K562 (cell line): ENCODE measurements around the gene PCSK6. TPM values are rescaled to one million over a fixed set of nuclear protein-coding genes. Genes with fewer than 3 reads are reported as not detected.

Experiments used
- ARNT ChIP-seq, 2 experiments: fragments of 450-650 bp; IDR thresholded peaks; 2 replicates each; pipeline ENCODE4 v1.6.1; 2016; ENCODE audit warnings: mild to moderate bottlenecking in 1 of 2
- ATF7 ChIP-seq: fragments of 450-650 bp; IDR thresholded peaks from 2 replicates; pipeline ENCODE4 v1.7.1; 2014; ENCODE audit warnings: mild to moderate bottlenecking, moderate library complexity
- BHLHE40 ChIP-seq: IDR thresholded peaks from 2 replicates; pipeline ENCODE4 v1.6.1; 2011; ENCODE audit warnings: low read length, improper control_type of control experiment
- C11orf30 ChIP-seq: fragments of 450-650 bp; IDR thresholded peaks from 2 replicates; pipeline ENCODE4 v1.6.1; 2016; ENCODE audit warnings: low read depth, mild to moderate bottlenecking
- CC2D1A ChIP-seq: fragments of 450-650 bp; IDR thresholded peaks from 2 replicates; pipeline ENCODE4 v1.6.1; 2017; ENCODE audit warnings: mild to moderate bottlenecking
- HDAC3 ChIP-seq: fragments of 450-650 bp; IDR thresholded peaks from 2 replicates; pipeline ENCODE4 v1.6.1; 2018; ENCODE audit warnings: borderline replicate concordance, mild to moderate bottlenecking, moderate library complexity; ENCODE audit not compliant: partially characterized antibody
- ILF3 ChIP-seq: fragments of 450-650 bp; IDR thresholded peaks from 2 replicates; pipeline ENCODE4 v1.6.1; 2018; ENCODE audit warnings: antibody characterized with exemption, mild to moderate bottlenecking, moderate library complexity, borderline replicate concordance
- JUNB ChIP-seq: fragments of 450-650 bp; formaldehyde crosslinking; conservative IDR thresholded peaks from 2 replicates; pipeline ENCODE4 v1.4.0; 2020; ENCODE audit warnings: mild to moderate bottlenecking
- JUND ChIP-seq, 2 experiments: IDR thresholded peaks; 2 replicates in 1 of 2; 3 replicates in 1 of 2; pipeline ENCODE4 v1.6.1; 2011; ENCODE audit warnings: borderline replicate concordance in 2 of 2, low read depth in 2 of 2, low read length in 2 of 2, improper control_type of control experiment in 1 of 2, missing biosample characterization in 1 of 2, missing genetic modification characterization in 1 of 2, missing genetic modification reagents in 1 of 2
- MAZ ChIP-seq, 2 experiments: fragments of 450-650 bp in 1 of 2; sonication (generic) in 1 of 2; formaldehyde crosslinking; IDR thresholded peaks in 1 of 2; conservative IDR thresholded peaks in 1 of 2; 2 replicates each; pipeline versions ENCODE4 v1.4.0 to v1.5.0; 2020; ENCODE audit warnings: mild to moderate bottlenecking in 1 of 2, missing genetic modification reagents in 1 of 2
- NCOA1 ChIP-seq: fragments of 450-650 bp; IDR thresholded peaks from 2 replicates; pipeline ENCODE4 v1.6.1; 2016; ENCODE audit warnings: low read depth
- OTX1 ChIP-seq: fragments of 450-650 bp; formaldehyde crosslinking; IDR thresholded peaks from 2 replicates; pipeline ENCODE4 v1.4.0; 2022; ENCODE audit warnings: mild to moderate bottlenecking
- SMARCC2 ChIP-seq: fragments of 450-650 bp; IDR thresholded peaks from 2 replicates; pipeline ENCODE4 v1.6.1; 2017; ENCODE audit warnings: antibody characterized with exemption, moderate library complexity, mild to moderate bottlenecking, low read depth
- ZFP36 ChIP-seq: fragments of 150-350 bp; IDR thresholded peaks from 2 replicates; pipeline ENCODE4 v1.6.1; 2018; ENCODE audit warnings: low read length, low read depth; ENCODE audit not compliant: partially characterized antibody
- polyA plus RNA-seq, 8 experiments: library from polyadenylated mRNA; depleted of rRNA in 4 of 8; stranded (reverse) in 5 of 8; unstranded in 3 of 8; fragments of >200 nt; fragmentation: Nextera tagmentation in 2 of 8; fragmentation: Illumina TruSeq in 1 of 8; extraction: Ambion mirVana in 2 of 8; extraction: Trizol in 1 of 8; gene quantifications; 2 replicates each; pipeline versions ENCODE4 v1.2.1 to v1.2.3, GENCODE V29; 2011 to 2014; ENCODE audit warnings: inconsistent platforms in 1 of 8, missing spikeins in 1 of 8
- total RNA-seq, 7 experiments: library from RNA; depleted of rRNA in 6 of 7; stranded (reverse); fragments of >200 nt in 6 of 7; fragmentation: Illumina TruSeq in 2 of 7; extraction: Trizol in 2 of 7; gene quantifications; 2 replicates each; pipeline versions ENCODE4 v1.2.1 to v1.2.3, GENCODE V29; 2011 to 2021; ENCODE audit warnings: low replicate concordance in 1 of 7
- TF ChIP-seq, protein P1 (sequence below), 2 experiments: fragments of 450-650 bp in 1 of 2; IDR thresholded peaks; 2 replicates each; pipeline ENCODE4 v1.6.1; 2011 to 2017; ENCODE audit warnings: low read depth in 2 of 2, antibody characterized with exemption in 1 of 2, borderline replicate concordance in 1 of 2, low read length in 1 of 2, mild to moderate bottlenecking in 1 of 2, mixed read lengths in 1 of 2; ENCODE audit not compliant: control insufficient read depth in 1 of 2
- TF ChIP-seq, protein P2 (sequence below): fragments of 450-650 bp; IDR thresholded peaks from 2 replicates; pipeline ENCODE4 v1.6.1; 2016; ENCODE audit warnings: mild to moderate bottlenecking
- TF ChIP-seq, protein P3 (sequence below): sonication (generic); formaldehyde crosslinking; IDR thresholded peaks from 2 replicates; pipeline ENCODE4 v1.5.0; 2020; ENCODE audit warnings: missing genetic modification reagents
- TF ChIP-seq, protein P4 (sequence below), 2 experiments: fragments of 450-650 bp in 1 of 2; sonication (generic) in 1 of 2; formaldehyde crosslinking; conservative IDR thresholded peaks; 2 replicates each; pipeline versions ENCODE4 v1.4.0 to v1.8.1; 2020 to 2022; ENCODE audit warnings: mild to moderate bottlenecking in 1 of 2, missing genetic modification reagents in 1 of 2

PCSK6 gene
- total and polyA plus RNA-seq, 9 of the 15 experiments (the other 6 are each of a cell fraction or from before 2014, with no cell fraction given) = 2.2 to 32.6 (median 14.5) TPM

DNA sequence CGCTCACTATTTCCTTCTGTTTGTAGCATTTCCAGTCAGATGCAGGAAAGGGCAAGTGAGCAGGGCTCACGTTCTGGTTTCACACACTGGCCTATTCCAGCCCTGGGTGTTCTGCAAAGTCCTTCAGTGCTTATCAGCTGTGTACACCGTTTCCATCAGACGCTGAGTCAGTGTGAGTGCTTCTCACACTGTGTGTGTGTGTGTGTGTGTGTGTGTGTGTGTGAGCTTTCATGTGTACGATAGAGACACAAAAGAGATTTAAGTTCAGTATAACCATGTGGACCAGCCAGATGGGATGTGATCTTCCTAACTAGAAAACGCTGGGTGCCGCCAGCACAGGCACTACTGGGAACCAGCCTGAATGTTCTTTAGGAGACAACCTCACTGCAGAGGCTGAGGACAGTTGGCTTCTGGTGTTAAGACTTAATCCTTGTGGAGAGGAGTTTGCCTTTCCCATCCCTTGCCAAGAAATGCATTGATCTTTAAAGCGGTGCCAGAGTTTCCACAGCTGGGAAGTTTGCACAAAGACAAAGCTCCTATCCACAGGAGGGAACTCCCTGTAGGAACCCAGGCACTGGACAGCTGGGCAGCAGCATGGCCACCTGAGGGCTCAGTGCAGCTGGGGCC lies 233.8 kb downstream of the PCSK6 start (continued):
- TF ChIP-seq HDAC3 = peak; percentile 78
- TF ChIP-seq SMARCC2 = peak; percentile 93
- TF ChIP-seq JUND (IDR thresholded peaks at IDR 0.05; ENCODE audit: borderline replicate concordance, low read depth, low read length) = peak; percentile 97
- peak; percentile 97; the same call in 2 of the 3 replicates for TF ChIP-seq JUND (tag; IDR thresholded peaks at IDR 0.05; ENCODE audit: borderline replicate concordance, low read depth, low read length)
- peak; percentile 80; the same call in 1 of the 2 replicates for TF ChIP-seq CC2D1A
- no peak for TF ChIP-seq ILF3
- TF ChIP-seq, protein P1, sequence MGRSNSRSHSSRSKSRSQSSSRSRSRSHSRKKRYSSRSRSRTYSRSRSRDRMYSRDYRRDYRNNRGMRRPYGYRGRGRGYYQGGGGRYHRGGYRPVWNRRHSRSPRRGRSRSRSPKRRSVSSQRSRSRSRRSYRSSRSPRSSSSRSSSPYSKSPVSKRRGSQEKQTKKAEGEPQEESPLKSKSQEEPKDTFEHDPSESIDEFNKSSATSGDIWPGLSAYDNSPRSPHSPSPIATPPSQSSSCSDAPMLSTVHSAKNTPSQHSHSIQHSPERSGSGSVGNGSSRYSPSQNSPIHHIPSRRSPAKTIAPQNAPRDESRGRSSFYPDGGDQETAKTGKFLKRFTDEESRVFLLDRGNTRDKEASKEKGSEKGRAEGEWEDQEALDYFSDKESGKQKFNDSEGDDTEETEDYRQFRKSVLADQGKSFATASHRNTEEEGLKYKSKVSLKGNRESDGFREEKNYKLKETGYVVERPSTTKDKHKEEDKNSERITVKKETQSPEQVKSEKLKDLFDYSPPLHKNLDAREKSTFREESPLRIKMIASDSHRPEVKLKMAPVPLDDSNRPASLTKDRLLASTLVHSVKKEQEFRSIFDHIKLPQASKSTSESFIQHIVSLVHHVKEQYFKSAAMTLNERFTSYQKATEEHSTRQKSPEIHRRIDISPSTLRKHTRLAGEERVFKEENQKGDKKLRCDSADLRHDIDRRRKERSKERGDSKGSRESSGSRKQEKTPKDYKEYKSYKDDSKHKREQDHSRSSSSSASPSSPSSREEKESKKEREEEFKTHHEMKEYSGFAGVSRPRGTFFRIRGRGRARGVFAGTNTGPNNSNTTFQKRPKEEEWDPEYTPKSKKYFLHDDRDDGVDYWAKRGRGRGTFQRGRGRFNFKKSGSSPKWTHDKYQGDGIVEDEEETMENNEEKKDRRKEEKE (IDR thresholded peaks at IDR 0.05; ENCODE audit: borderline replicate concordance in 1 of 2, control insufficient read depth in 1 of 2, low read depth in 2 of 2, low read length in 1 of 2) = peak in 1 of 2 experiments; percentile 71; a peak in 1 of 4 replicates
- TF ChIP-seq, protein P2, sequence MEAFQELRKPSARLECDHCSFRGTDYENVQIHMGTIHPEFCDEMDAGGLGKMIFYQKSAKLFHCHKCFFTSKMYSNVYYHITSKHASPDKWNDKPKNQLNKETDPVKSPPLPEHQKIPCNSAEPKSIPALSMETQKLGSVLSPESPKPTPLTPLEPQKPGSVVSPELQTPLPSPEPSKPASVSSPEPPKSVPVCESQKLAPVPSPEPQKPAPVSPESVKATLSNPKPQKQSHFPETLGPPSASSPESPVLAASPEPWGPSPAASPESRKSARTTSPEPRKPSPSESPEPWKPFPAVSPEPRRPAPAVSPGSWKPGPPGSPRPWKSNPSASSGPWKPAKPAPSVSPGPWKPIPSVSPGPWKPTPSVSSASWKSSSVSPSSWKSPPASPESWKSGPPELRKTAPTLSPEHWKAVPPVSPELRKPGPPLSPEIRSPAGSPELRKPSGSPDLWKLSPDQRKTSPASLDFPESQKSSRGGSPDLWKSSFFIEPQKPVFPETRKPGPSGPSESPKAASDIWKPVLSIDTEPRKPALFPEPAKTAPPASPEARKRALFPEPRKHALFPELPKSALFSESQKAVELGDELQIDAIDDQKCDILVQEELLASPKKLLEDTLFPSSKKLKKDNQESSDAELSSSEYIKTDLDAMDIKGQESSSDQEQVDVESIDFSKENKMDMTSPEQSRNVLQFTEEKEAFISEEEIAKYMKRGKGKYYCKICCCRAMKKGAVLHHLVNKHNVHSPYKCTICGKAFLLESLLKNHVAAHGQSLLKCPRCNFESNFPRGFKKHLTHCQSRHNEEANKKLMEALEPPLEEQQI = peak; percentile 57; the same call in 1 of the 2 replicates
- TF ChIP-seq JUNB (CRISPR knock-in tag) = peak; percentile 87
- TF ChIP-seq C11orf30 = peak; percentile 91
- TF ChIP-seq MAZ (CRISPR knock-in tag; conservative IDR thresholded peaks at IDR 0.05 in 1 of 2, IDR thresholded peaks at IDR 0.05 in 1 of 2) = peak in 1 of 2 experiments; percentile 75; a peak in 1 of 4 replicates
- TF ChIP-seq ARNT (IDR thresholded peaks at IDR 0.05) = peak; percentile 94 to 95
- TF ChIP-seq NCOA1 = peak; percentile 87
- TF ChIP-seq, protein P3, sequence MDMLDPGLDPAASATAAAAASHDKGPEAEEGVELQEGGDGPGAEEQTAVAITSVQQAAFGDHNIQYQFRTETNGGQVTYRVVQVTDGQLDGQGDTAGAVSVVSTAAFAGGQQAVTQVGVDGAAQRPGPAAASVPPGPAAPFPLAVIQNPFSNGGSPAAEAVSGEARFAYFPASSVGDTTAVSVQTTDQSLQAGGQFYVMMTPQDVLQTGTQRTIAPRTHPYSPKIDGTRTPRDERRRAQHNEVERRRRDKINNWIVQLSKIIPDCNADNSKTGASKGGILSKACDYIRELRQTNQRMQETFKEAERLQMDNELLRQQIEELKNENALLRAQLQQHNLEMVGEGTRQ (CRISPR knock-in tag) = no peak
- peak; percentile 77 for TF ChIP-seq ATF7
- peak; percentile 39 for TF ChIP-seq ZFP36
- peak; percentile 95 for TF ChIP-seq BHLHE40
- TF ChIP-seq OTX1 (CRISPR knock-in tag) = peak; percentile 69; the same call in 1 of the 2 replicates
- TF ChIP-seq, protein P4, sequence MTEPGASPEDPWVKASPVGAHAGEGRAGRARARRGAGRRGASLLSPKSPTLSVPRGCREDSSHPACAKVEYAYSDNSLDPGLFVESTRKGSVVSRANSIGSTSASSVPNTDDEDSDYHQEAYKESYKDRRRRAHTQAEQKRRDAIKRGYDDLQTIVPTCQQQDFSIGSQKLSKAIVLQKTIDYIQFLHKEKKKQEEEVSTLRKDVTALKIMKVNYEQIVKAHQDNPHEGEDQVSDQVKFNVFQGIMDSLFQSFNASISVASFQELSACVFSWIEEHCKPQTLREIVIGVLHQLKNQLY (CRISPR knock-in tag; conservative IDR thresholded peaks at IDR 0.05) = no peak
